ENCODE data around the gene KRTAP12-1.

DNA sequence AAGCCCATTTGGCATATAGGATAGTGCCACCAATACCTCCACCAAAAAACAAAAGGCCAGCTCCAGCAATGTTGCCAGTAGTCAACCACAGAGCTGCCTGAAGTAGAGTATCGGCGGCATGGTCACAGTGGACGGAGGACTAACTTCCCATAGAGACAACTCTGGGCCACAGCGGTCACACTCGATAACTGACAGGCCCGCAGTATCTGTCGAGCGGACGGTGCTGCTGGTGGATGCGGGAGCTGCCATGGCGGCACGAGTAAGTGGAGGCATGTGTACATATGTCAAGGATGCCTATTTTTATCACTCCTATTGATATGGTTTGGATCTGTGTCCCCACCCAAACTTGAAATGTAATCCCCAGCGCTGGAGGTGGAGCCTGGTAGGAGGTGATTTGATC lies 4.1 kb downstream of the KRTAP12-1 start:
- TF ChIP-seq, protein P1, sequence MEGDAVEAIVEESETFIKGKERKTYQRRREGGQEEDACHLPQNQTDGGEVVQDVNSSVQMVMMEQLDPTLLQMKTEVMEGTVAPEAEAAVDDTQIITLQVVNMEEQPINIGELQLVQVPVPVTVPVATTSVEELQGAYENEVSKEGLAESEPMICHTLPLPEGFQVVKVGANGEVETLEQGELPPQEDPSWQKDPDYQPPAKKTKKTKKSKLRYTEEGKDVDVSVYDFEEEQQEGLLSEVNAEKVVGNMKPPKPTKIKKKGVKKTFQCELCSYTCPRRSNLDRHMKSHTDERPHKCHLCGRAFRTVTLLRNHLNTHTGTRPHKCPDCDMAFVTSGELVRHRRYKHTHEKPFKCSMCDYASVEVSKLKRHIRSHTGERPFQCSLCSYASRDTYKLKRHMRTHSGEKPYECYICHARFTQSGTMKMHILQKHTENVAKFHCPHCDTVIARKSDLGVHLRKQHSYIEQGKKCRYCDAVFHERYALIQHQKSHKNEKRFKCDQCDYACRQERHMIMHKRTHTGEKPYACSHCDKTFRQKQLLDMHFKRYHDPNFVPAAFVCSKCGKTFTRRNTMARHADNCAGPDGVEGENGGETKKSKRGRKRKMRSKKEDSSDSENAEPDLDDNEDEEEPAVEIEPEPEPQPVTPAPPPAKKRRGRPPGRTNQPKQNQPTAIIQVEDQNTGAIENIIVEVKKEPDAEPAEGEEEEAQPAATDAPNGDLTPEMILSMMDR (IDR thresholded peaks at IDR 0.05) = no peak
- TF ChIP-seq EP300 (IDR thresholded peaks at IDR 0.05) (no peak), POLR2AphosphoS5 (IDR thresholded peaks at IDR 0.05) (no peak)

Data from stomach (tissue), 4 donors.